ENCODE data around the gene SYT8. TPM values are rescaled to one million over a fixed set of nuclear protein-coding genes. Genes with fewer than 3 reads are reported as not detected.
A peak's percentile ranks its signal among the peaks of the same experiment; 100 is the strongest.

Gene SYT8
- total RNA-seq, 1 donor from 2014 or later, result 1.2 TPM

GRCh38 chr11:1863352-1864216 is 28.8 kb downstream of the SYT8 start:
- no peaks in the 10 kb centered on the region for H3K27me3 ChIP-seq

GRCh38 chr11:1864231-1864630 is 29.4 kb downstream of the SYT8 start:
- TF ChIP-seq CTCF (IDR thresholded peaks at IDR 0.05), result no peak
- TF ChIP-seq POLR2A (IDR thresholded peaks at IDR 0.05), result no peak
- no peak for TF ChIP-seq POLR2AphosphoS5 (IDR thresholded peaks at IDR 0.05; ENCODE audit: insufficient read depth in 1 of 2, low read depth in 1 of 2)
- no peaks in the 10 kb centered on the region for H3K36me3 ChIP-seq
- DNase-seq (ENCODE audit: extremely low spot score in 2 of 2), result no peak
- intact Hi-C loops (cut with DNase I), result no loop called here
- peaks cover 61% of the 10 kb centered on the region for H3K4me1 ChIP-seq
- H3K9me3 ChIP-seq, result no peaks in the 10 kb centered on the region
- peak overlapping the region; percentile 15 to 31 for H3K4me3 ChIP-seq
- H3K27ac ChIP-seq, result peak overlapping the region; percentile 96
- no peaks in the 10 kb centered on the region for H3K27me3 ChIP-seq

More at GRCh38 chr11:1863352-1864216, 28.8 kb downstream of the SYT8 start:
- no peak for DNase-seq (ENCODE audit: extremely low spot score in 2 of 2)
- Histone ChIP-seq H3K4me1 (peaks cover 56% of the 10 kb centered on the region), H3K27ac (peak overlapping the region; percentile 96), H3K36me3 (no peaks in the 10 kb centered on the region), H3K4me3 (peak overlapping the region; percentile 15 to 31), H3K9me3 (no peaks in the 10 kb centered on the region)
- intact Hi-C loops (cut with DNase I), result no loop called here
- TF ChIP-seq POLR2AphosphoS5 (IDR thresholded peaks at IDR 0.05; ENCODE audit: insufficient read depth in 1 of 2, low read depth in 1 of 2), result peak in 1 of 2 donors; percentile 86
- no peak for TF ChIP-seq CTCF (IDR thresholded peaks at IDR 0.05)
- TF ChIP-seq POLR2A (IDR thresholded peaks at IDR 0.05), result no peak

DNA sequence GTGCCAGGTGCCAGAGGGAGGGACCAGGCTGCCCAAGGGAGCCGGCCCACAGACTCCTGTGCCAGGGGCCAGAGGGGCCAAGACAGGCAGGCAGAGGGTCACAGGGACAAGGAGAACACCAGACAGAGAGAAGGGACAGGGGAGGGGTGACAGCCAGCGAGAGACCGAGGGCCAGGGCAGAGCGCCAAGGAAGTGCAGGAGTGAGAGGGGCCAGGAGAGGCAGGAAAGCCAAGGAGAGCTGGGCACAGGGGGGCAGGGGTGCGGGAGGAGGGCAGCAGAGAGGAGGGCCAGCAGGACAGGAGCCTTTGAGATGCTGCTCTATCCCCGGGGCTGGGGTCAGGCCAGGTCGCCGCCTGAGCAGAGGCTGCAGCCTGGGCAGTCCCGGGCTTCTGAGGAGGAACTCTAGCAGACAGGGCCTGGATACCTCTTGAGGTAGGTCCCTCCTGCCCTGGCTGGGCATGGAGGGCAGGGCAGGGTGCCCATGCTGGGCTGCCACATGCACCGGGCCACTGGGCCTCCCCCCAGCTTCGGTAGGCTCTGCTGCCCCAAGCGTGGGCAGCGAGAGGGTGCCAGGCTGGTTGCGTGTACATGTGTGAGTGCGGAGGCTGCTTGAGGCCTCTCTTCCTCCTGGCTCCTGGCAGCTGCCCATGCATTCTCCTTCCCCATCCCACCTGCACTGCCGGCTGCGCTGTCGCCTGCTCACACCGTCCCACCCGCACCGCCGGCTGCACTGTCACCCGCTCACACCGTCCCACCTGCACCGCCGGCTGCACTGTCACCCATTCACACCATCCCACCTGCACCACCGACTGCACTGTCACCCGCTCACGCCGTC is 30.3 kb downstream of the SYT8 start:
- TF ChIP-seq POLR2AphosphoS5 (IDR thresholded peaks at IDR 0.05; ENCODE audit: insufficient read depth in 1 of 2, low read depth in 1 of 2) (no peak), CTCF (IDR thresholded peaks at IDR 0.05) (no peak), POLR2A (IDR thresholded peaks at IDR 0.05) (no peak)
- no peaks in the 10 kb centered on the region for H3K27me3 ChIP-seq
- H3K9me3 ChIP-seq, result no peaks in the 10 kb centered on the region
- H3K4me3 ChIP-seq, result peak overlapping the region; percentile 15 to 31
- intact Hi-C loops (cut with DNase I), result no loop called here
- H3K36me3 ChIP-seq, result no peaks in the 10 kb centered on the region
- DNase-seq (ENCODE audit: extremely low spot score in 2 of 2), result no peak
- peaks cover 69% of the 10 kb centered on the region for H3K4me1 ChIP-seq
- H3K27ac ChIP-seq, result peak overlapping the region; percentile 96

DNA sequence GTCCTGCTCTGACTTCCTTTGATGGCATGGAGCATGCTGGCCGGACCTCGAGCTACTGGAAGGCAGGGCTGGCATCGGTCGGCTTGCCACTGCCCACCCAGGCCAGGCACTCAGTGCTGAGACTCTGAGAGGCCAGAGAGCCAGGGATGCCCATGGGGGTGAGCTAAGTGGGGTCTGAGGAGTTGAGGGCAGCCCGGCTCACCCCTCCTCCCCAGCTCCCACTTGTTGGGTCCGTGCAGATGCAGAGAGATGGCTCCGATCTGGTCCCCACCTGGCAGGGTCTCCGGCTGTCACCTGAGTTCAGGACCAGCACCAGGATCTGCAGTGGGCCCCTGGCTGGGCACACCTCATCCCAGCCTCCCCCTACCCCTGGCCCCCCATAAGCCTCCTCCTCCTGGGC is 31.4 kb downstream of the SYT8 start:
- Histone ChIP-seq H3K36me3 (no peaks in the 10 kb centered on the region), H3K4me3 (no peak overlapping the region), H3K27me3 (no peaks in the 10 kb centered on the region), H3K27ac (peak overlapping the region; percentile 96), H3K4me1 (peaks cover 81% of the 10 kb centered on the region), H3K9me3 (no peaks in the 10 kb centered on the region)
- intact Hi-C loops (cut with DNase I), result no loop called here
- no peak for DNase-seq (ENCODE audit: extremely low spot score in 2 of 2)
- no peak for TF ChIP-seq CTCF (IDR thresholded peaks at IDR 0.05)
- TF ChIP-seq POLR2A (IDR thresholded peaks at IDR 0.05), result no peak
- TF ChIP-seq POLR2AphosphoS5 (IDR thresholded peaks at IDR 0.05; ENCODE audit: insufficient read depth in 1 of 2, low read depth in 1 of 2), result no peak

Measured in vagina (tissue), 2 donors.